Activated naive CD8-positive, alpha-beta T cell treated with anti-CD3 and anti-CD28 coated beads, Interleukin-2, amount 50 U/mL, for 24 hours (primary cell): Measurements from ENCODE around the gene CHD5.
A peak's percentile ranks its signal among the peaks of the same experiment; 100 is the strongest.
"Not testable (repeated sequence)": the region's sequence is repeated elsewhere in the genome, so short reads cannot be mapped to it uniquely, and the experiment has no call there.

Source experiments
- ATAC-seq: fragments of 150-1000 bp; cut with Tn5 transposase; one replicate; pipeline ENCODE4 v1.10.0; 2021
- DNase-seq: peaks from one replicate; pipeline ENCODE4 v3.0.0; 2021
- H3K27ac Mint-ChIP-seq: one replicate; pipeline ENCODE4 v1.8.0; 2021; ENCODE audit warnings: mild to moderate bottlenecking, mixed read lengths
- H3K27me3 Mint-ChIP-seq: one replicate; pipeline ENCODE4 v1.8.0; 2021; ENCODE audit warnings: mixed read lengths
- H3K36me3 Mint-ChIP-seq: one replicate; pipeline ENCODE4 v1.8.0; 2021; ENCODE audit warnings: low read depth, mixed read lengths
- H3K4me1 Mint-ChIP-seq: one replicate; pipeline ENCODE4 v1.8.0; 2021; ENCODE audit warnings: mixed read lengths
- H3K4me3 Mint-ChIP-seq: one replicate; pipeline ENCODE4 v1.8.0; 2021; ENCODE audit warnings: mild to moderate bottlenecking, moderate library complexity, mixed read lengths
- H3K9me3 Mint-ChIP-seq: one replicate; pipeline ENCODE4 v1.8.0; 2021; ENCODE audit warnings: mixed read lengths

CHD5 gene

DNA sequence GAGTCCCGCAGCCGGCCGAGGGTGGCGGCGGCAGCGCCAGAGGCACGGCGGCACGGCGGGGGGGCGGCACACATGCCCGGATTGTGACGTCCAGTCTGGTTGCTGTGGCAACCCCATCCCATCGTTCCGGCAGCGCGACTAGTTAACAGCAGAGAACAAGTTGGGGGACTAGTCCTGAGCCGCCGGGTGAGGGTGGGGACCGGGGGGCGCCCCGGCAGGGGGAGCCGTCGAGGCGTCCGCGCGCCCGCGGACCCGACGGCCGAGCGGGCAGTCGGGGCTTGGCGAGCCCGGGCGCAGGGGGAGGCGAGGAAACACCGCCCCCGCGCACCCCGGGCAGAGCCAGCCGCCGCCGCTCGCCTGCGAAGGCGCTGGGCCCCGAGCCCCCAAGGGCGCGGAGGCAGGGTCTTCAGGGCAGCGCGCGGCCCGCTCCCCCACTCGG is at the start of gene CHD5:
TSS of gene CHD5 (minus strand) at position 54 of the 439 bp plus-strand sequence. CDS start 298 bp downstream, outside the sequence.
- no peak within 1 kb of the TSS for H3K27ac Mint-ChIP-seq
- peak within 1 kb of the TSS; percentile 38 for H3K4me3 Mint-ChIP-seq
- peaks cover 37% of the 10 kb centered on the region for H3K4me1 Mint-ChIP-seq
- no peaks in the 10 kb centered on the region for H3K9me3 Mint-ChIP-seq
- peaks cover 38% of the 10 kb centered on the region for H3K27me3 Mint-ChIP-seq
- ATAC-seq (no peak), DNase-seq (peak; percentile 16)
- H3K36me3 Mint-ChIP-seq: peaks cover 14% of the 10 kb centered on the region

DNA sequence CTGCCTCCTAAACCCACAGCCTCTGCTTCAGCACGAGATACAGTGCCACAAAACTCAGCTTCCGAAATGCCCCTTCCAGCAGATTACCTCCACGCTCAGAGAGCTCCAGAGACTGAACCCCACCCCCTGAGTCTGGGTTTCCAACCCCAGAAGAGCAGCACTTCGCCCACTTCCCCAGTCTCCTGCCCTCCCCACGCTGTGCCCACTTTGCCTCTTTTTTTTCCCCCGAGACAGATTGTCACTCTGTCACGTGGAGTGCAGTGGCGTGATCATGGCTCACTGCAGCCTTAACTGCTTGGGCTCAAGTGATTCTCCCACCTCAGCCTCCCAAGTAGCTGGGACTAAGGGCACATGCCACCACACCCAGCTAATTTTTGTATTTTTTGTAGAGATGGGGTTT is 45.5 kb upstream of the CHD5 start:
- Mint-ChIP-seq H3K36me3 (peaks cover 52% of the 10 kb centered on the region), H3K4me3 (no peak overlapping the region), H3K9me3 (no peaks in the 10 kb centered on the region), H3K4me1 (no peaks in the 10 kb centered on the region), H3K27me3 (no peaks in the 10 kb centered on the region), H3K27ac (no peak overlapping the region)
- ATAC-seq (no peak), DNase-seq (no peak)

DNA sequence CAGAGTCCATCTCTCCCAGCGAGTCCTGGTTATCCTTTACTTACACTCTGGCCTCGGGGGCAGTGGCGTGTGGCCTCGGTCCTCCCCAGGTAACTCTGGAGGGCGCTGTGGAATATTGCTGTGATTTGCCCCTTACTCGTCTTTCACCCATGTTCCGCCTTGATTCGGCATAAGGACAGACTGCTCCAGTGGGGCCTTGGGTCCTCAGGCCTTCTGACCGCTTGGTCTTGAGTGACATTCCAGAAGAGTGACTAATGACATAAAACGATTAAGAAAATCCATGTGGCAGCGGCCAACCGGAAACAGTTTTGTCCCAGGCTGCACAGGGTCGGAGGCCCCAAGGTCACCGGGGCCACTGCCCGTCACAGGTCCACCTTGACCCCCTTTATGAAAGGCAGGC is 44.6 kb upstream of the CHD5 start:
- no peak overlapping the region for H3K27ac Mint-ChIP-seq
- H3K4me3 Mint-ChIP-seq: no peak overlapping the region
- ATAC-seq (no peak), DNase-seq (no peak)
- H3K4me1 Mint-ChIP-seq: no peaks in the 10 kb centered on the region
- no peaks in the 10 kb centered on the region for H3K27me3 Mint-ChIP-seq
- peaks cover 49% of the 10 kb centered on the region for H3K36me3 Mint-ChIP-seq
- H3K9me3 Mint-ChIP-seq: no peaks in the 10 kb centered on the region

DNA sequence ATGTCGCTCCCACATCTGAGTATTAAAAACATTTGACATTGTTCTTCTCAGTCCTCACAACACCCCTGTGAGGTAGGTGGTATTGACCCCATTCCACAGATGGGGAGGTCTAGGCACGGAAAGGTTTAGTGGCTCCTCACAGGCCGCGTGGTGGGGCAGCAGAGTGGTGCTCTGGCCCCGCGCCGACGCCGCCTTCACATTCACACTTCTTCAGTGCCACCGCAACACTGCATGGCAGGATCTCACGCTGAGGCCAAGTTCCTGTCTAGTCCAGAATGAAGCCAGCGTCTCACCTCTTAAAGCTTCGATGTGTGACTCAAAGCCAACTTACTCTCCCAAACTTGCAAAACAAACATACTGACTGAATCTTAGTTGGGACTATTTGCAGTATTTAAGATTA is 43.5 kb upstream of the CHD5 start:
- no peak overlapping the region for H3K27ac Mint-ChIP-seq
- H3K36me3 Mint-ChIP-seq: peaks cover 49% of the 10 kb centered on the region
- no peak for DNase-seq
- no peaks in the 10 kb centered on the region for H3K4me1 Mint-ChIP-seq
- no peaks in the 10 kb centered on the region for H3K27me3 Mint-ChIP-seq
- no peak for ATAC-seq
- H3K9me3 Mint-ChIP-seq: no peaks in the 10 kb centered on the region
- H3K4me3 Mint-ChIP-seq: no peak overlapping the region

DNA sequence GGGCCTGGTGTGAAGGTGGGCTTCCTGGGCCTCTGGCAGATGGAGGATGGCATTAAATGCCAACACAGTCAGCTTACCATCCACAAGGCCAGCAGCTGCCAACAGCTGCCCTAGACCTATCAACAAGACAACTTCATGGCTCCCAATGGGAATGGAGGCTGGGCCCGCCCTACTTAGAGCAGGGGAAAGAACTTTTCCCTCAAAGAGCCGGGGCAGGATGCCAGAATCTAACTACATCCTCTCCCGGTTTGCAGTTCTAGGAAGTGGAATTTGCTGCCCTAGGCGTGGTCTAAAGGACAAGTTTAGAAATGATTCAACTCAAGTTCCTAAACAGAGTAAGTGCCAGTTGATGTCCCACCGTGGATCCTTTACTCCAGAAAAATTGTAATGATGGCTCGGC is 42.5 kb upstream of the CHD5 start:
- Mint-ChIP-seq H3K27me3 (no peaks in the 10 kb centered on the region), H3K27ac (no peak overlapping the region), H3K36me3 (peaks cover 45% of the 10 kb centered on the region), H3K4me3 (no peak overlapping the region), H3K4me1 (no peaks in the 10 kb centered on the region), H3K9me3 (no peaks in the 10 kb centered on the region)
- no peak for ATAC-seq
- no peak for DNase-seq

DNA sequence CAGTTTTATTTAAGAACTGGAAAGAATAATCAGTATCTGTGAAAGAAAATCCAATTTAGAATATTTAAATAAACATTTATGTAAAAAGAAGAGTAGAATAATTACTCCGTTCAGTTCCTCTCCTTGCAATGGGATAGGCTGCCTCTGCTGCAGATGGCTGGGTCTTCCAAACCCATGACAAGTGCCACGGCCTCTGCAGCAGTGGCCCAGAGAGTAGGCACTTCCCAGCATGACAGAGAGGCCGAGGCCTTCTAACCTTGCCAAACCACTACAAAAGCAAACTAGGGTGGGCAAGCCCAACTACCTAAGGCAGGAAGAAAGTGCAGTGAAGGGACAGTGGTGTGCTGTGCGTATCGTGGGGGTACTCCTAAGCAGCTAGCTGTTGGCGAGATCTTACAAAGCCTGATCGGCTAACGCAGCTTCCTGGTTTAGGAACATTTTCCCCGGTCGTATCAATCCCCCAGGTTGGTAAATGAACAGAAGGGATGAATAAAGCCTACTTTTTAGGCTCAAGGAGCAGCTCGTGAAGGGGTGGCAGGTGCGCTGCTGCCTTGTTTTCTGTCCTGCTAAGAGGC is 41.2 kb upstream of the CHD5 start:
- Mint-ChIP-seq H3K4me1 (no peaks in the 10 kb centered on the region), H3K27ac (no peak overlapping the region), H3K4me3 (no peak overlapping the region), H3K27me3 (no peaks in the 10 kb centered on the region), H3K9me3 (no peaks in the 10 kb centered on the region), H3K36me3 (peaks cover 37% of the 10 kb centered on the region)
- DNase-seq (no peak), ATAC-seq (no peak)

DNA sequence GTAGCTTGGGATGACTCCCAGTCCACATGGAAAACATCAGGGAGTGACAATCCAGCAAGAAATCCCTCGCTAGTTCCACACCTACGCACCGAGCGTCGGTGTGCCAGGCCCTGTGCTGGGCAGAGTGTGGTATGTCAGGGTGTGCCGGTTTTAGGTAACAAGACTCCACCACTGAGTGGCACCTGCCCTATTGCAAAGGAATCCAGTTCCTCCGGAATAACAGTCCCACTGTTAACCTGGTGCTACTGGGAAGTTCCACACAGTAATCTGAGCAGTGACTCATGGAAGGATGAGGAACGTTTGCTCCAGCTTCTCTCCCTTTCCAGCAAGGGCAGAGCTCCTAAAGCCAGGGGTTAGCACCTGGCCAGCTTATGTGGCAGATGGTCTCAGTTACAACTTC is 40.1 kb upstream of the CHD5 start:
- Mint-ChIP-seq H3K4me3 (no peak overlapping the region), H3K9me3 (no peaks in the 10 kb centered on the region), H3K27ac (no peak overlapping the region), H3K36me3 (peaks cover 29% of the 10 kb centered on the region), H3K27me3 (no peaks in the 10 kb centered on the region), H3K4me1 (no peaks in the 10 kb centered on the region)
- no peak for ATAC-seq
- DNase-seq: no peak

DNA sequence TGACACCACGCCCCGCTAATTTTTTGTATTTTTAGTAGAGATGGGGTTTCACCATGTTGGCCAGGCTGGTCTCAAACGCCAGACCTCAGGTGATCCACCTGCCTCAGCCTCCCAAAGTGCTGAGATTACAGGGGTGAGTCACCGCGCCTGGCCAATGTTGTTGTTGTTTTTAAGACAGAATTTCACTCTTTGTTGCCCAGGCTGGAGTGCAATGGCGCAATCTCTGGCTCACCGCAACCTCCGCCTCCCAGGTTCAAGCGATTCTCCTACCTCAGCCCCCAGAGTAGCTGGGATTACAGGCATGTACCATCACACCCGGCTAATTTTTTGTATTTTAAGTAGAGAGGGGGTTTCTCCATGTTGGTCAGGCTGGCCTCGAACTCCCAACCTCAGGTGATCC is 39.5 kb upstream of the CHD5 start:
- peaks cover 24% of the 10 kb centered on the region for H3K36me3 Mint-ChIP-seq
- H3K4me1 Mint-ChIP-seq, DNase-seq, H3K4me3 Mint-ChIP-seq, ATAC-seq, H3K27ac Mint-ChIP-seq, H3K9me3 Mint-ChIP-seq, H3K27me3 Mint-ChIP-seq: not testable (repeated sequence)

DNA sequence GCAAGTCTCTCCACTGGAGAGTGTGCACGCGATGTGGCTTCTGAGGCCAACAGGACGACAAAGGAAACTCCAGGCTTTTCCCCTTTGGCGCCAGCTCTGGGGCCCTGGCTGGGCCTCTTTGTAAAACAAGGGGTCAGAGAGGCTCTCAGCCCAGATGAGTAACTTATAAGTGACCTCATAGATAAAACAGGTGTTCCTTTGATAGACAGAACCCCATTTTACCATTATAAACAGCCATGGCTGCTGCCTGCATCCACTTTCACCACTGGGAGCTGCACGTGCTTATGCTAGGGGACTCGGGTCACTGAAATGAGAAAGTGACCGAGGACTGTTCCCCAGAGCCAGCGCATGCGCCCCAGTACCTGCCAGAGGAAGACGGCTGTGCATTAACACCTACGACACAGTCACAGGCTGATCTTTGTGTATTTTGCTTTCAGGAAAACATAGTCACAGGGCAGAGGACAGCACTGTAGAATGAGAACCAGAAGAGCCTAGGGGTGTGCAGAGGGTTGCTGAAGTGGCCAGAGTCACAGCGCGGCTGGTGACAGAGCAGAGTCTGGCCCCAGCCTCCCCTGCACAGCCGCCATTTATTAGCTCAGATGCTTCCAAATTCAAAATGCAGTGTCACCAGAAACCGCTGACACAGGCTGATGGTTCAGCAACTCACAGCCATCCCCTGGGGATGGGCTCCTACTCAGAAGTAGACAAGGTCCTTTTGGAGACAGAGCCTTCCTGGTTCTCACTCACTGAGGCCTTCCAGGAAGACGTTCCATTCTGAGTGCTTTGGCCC is 38.4 kb upstream of the CHD5 start:
- DNase-seq (no peak), ATAC-seq (no peak)
- H3K36me3 Mint-ChIP-seq: peaks cover 16% of the 10 kb centered on the region
- H3K27me3 Mint-ChIP-seq: peaks cover 4% of the 10 kb centered on the region
- H3K4me3 Mint-ChIP-seq: no peak overlapping the region
- no peaks in the 10 kb centered on the region for H3K9me3 Mint-ChIP-seq
- H3K27ac Mint-ChIP-seq: no peak overlapping the region
- no peaks in the 10 kb centered on the region for H3K4me1 Mint-ChIP-seq

DNA sequence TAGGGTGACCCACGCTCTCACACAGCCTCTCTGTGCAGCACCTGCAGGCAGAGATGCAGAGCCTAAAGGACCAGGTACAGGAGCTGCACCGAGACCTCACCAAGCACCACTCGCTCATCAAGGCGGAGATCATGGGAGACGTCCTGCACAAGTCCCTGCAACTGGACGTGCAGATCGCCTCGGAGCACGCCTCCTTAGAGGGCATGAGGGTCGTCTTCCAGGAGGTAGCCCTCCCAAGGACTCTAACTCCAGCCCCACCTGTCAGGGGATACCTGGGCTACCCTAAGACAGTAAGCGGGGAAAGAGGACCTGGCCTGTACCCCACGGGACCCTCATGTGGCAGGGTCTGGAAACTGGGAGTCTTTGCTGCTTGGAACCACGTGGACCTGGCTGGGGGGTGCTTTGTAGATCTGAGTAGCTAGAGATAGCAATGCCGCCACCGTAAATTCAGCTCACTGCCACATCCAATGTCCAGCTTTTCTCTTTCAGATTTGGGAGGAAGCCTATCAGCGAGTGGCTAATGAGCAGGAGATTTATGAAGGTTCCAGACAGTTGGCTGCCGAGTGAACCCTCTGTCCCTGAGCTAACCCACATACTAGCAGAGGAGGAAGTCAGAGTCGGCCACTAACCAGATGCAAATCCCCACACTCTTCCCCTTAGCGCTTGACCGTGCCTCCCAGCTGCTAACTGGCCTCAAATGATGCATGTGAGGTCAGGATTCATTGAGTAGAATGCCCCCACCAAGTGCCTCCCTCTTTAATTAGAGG is 32.3 kb upstream of the CHD5 start:
- DNase-seq: no peak
- no peak overlapping the region for H3K4me3 Mint-ChIP-seq

DNA sequence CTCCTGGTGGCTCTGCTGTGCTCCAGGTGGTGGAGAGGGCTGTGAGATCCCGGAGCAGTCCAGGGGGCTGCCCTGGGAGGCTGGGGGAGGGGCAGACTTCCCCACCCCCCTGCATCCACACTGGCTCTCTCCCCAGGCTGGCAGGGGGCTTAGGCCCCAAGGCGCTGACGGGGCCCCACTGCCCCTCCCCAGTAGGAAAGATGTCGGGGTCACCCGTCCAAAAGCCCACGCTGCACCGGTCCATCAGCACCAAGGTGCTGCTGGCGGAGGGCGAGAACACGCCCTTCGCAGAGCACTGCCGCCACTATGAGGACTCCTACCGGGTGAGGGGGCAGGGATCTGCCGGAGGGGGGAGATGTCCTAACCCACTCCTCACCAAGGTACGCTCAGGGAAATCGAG is 31.6 kb upstream of the CHD5 start:
- Mint-ChIP-seq H3K27me3 (peaks cover 34% of the 10 kb centered on the region), H3K36me3 (no peaks in the 10 kb centered on the region), H3K9me3 (no peaks in the 10 kb centered on the region), H3K4me1 (peaks cover 2% of the 10 kb centered on the region), H3K27ac (no peak overlapping the region), H3K4me3 (no peak overlapping the region)
- DNase-seq: no peak
- ATAC-seq: no peak

More for the DNA sequence above, 32.3 kb upstream of the CHD5 start:
- no peak overlapping the region for H3K27ac Mint-ChIP-seq
- no peak for ATAC-seq
- H3K27me3 Mint-ChIP-seq: peaks cover 30% of the 10 kb centered on the region
- no peaks in the 10 kb centered on the region for H3K9me3 Mint-ChIP-seq
- no peaks in the 10 kb centered on the region for H3K4me1 Mint-ChIP-seq
- no peaks in the 10 kb centered on the region for H3K36me3 Mint-ChIP-seq

DNA sequence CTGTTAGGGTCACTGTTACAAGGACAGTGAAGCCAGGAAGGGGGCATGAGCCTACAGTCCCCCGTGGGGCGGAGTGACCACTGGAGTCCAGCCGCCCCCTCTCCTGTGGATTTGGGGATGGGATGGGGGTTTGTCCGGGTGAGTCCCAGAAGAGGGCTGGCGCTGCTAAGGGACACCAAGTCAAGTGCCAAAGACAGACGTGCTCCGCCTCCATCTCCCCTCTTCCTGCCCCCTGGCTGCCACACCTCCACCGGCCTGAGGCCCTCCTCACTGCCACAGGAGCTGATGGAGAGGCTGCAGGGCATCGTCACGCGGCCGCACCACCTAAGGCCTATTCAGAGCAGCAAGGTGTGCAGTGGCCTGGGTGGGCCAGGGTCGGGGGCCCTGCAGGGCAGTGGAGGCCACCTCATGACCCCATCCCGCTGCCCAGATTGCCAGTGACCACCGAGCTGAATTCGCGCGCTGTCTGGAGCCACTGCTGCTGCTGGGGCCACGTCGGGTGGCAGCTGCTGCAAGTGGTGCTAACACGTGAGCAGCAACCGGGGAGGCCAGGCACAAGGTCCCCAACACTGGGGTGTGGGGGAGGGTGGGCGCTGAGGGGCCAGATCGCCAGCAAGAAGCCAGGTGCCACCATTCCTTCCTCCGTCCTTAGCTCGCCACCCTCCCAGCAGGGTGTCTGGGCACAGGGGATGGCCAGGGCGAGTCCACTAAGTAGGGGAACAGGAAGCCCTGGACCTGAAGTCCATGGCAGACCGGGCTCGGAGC is 30.7 kb upstream of the CHD5 start:
- Mint-ChIP-seq H3K36me3 (no peaks in the 10 kb centered on the region), H3K9me3 (no peaks in the 10 kb centered on the region), H3K4me1 (peaks cover 2% of the 10 kb centered on the region), H3K27ac (no peak overlapping the region), H3K27me3 (peaks cover 35% of the 10 kb centered on the region), H3K4me3 (no peak overlapping the region)
- ATAC-seq (no peak), DNase-seq (no peak)

DNA sequence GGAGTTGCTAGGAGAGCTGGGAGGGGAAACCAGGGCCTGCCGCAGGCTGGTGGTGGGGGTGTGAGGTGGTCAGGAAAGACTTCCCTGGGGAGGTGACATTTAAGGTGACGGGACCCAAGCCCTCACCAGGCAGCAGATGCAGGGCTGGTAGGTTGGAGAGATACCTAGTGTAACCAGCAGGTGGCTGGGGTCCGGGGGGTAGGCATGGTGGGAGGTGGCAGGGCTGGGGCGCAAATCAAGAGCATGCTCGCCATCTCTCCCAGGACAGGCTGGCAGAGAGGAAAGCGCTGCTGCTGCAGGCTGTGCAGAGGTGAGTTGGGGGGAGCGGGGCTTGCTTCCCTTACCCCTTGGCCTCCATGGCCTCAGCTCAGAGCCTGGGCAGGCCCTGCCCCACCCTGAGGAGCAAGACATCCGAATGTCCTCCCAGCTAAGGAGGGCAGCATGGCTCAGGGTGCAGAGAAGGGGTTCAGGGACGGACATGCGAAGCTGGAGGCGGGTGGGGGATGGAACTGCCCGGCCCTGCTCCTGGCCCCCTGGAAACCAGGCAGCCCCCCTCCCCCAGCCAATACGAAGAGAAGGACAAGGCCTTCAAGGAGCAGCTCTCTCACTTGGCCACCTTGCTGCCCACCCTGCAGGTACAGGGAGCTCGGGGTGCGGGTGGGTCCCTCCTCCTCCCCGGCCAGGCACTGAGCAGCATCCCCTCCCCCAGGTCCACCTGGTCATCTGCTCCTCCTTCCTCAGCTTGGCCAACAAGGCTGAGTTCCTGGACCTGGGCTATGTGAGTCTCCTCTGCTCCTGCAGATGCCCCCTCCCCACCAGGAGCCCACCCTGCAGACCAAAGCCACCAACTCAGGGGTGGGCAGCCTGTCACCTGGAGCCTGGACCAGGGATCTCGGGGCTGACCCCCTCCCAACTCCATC is 29.8 kb upstream of the CHD5 start:
- no peaks in the 10 kb centered on the region for H3K9me3 Mint-ChIP-seq
- DNase-seq: peak; percentile 25
- no peak overlapping the region for H3K4me3 Mint-ChIP-seq
- peaks cover 35% of the 10 kb centered on the region for H3K27me3 Mint-ChIP-seq
- H3K4me1 Mint-ChIP-seq: peaks cover 2% of the 10 kb centered on the region
- no peak overlapping the region for H3K27ac Mint-ChIP-seq
- H3K36me3 Mint-ChIP-seq: no peaks in the 10 kb centered on the region
- peak; percentile 17 for ATAC-seq
